CD4-positive, alpha-beta T cell (primary cell): Measurements from ENCODE around the gene MED15. TPM values are rescaled to one million over a fixed set of nuclear protein-coding genes. Genes with fewer than 3 reads are reported as not detected.

Experiments
- ATAC-seq: fragments of 200-7000 bp; cut with Tn5 transposase; one replicate; pipeline ENCODE4 v1.10.0; 2022; ENCODE audit warnings: mild to moderate bottlenecking; ENCODE audit not compliant: poor library complexity
- CTCF ChIA-PET: fragments of 350-600 bp; sonication (Branson Sonifier 250); formaldehyde crosslinking; loops from one replicate; lab custom pipeline; 2021; ENCODE audit warnings: antibody characterized with exemption, inconsistent platforms; lab: Charles Lee
- POLR2A ChIA-PET: fragments of 350-600 bp; sonication (Branson Sonifier 250); formaldehyde crosslinking; loops from one replicate; lab custom pipeline; 2021; ENCODE audit warnings: antibody characterized with exemption, inconsistent platforms; lab: Charles Lee
- DNase-seq, 14 experiments: peaks; one replicate each; pipeline ENCODE4 v3.0.0-alpha.2; 2013 to 2020; ENCODE audit warnings: mixed read lengths in 2 of 14
- H3K27ac ChIP-seq, 2 donors: one replicate each; pipeline versions ENCODE4 v1.5.1 to v1.7.0; 2013; ENCODE audit warnings: low read length in 2 of 2, low read depth in 1 of 2, mild to moderate bottlenecking in 1 of 2
- H3K27me3 ChIP-seq, 2 experiments: 1 replicate in 1 of 2; 2 replicates in 1 of 2; pipeline versions ENCODE4 v1.6.1 to v1.7.0; 2013; ENCODE audit warnings: low read length in 2 of 2, control low read depth in 1 of 2, mild to moderate bottlenecking in 1 of 2, moderate library complexity in 1 of 2; ENCODE audit not compliant: insufficient read depth in 2 of 2, control insufficient read depth in 1 of 2
- H3K36me3 ChIP-seq: one replicate; pipeline ENCODE4 v1.6.1; 2013; ENCODE audit warnings: low read length, control low read depth; ENCODE audit not compliant: insufficient read depth
- H3K4me1 ChIP-seq: one replicate; pipeline ENCODE4 v1.6.1; 2013; ENCODE audit warnings: low read length, control low read depth; ENCODE audit not compliant: insufficient read depth
- H3K4me3 ChIP-seq: one replicate; pipeline ENCODE4 v1.5.1; 2013; ENCODE audit warnings: mild to moderate bottlenecking, low read length, moderate library complexity
- H3K9me3 ChIP-seq, 2 experiments: 1 replicate in 1 of 2; 2 replicates in 1 of 2; pipeline versions ENCODE4 v1.6.1 to v1.7.0; 2013; ENCODE audit warnings: low read length in 2 of 2, mild to moderate bottlenecking in 2 of 2, control low read depth in 1 of 2, moderate library complexity in 1 of 2; ENCODE audit not compliant: control insufficient read depth in 1 of 2, insufficient read depth in 1 of 2
- H3K27ac Mint-ChIP-seq: one replicate; pipeline ENCODE4 v1.8.0; 2020; ENCODE audit warnings: mixed read lengths
- H3K27me3 Mint-ChIP-seq: one replicate; pipeline ENCODE4 v1.8.0; 2021; ENCODE audit warnings: mixed read lengths
- H3K36me3 Mint-ChIP-seq: one replicate; pipeline ENCODE4 v1.8.0; 2021; ENCODE audit warnings: low read depth, mixed read lengths
- H3K4me1 Mint-ChIP-seq: one replicate; pipeline ENCODE4 v1.8.0; 2021; ENCODE audit warnings: low read depth, mixed read lengths
- H3K4me3 Mint-ChIP-seq: one replicate; pipeline ENCODE4 v1.8.0; 2020; ENCODE audit warnings: mild to moderate bottlenecking, mixed read lengths
- H3K9me3 Mint-ChIP-seq: one replicate; pipeline ENCODE4 v1.8.0; 2020; ENCODE audit warnings: mixed read lengths
- intact Hi-C, 2 experiments: fragments of 100-400 bp; cut with DNase I in 1 of 2; cut with micrococcal nuclease in 1 of 2; formaldehyde crosslinking; loops; one replicate each; pipeline versions ENCODE4 v1.15.1 to v1.9.0; 2023 to 2025; cut with DNase I, micrococcal nuclease
- total RNA-seq, 174 experiments: library from RNA in 2 of 174; stranded (reverse) in 2 of 174; gene quantifications; one replicate each; pipeline ENCODE4 v1.2.3 and lab custom pipeline; 2021 to 2026
- TF ChIP-seq, protein P1 (sequence below): fragments of 200-600 bp; IDR thresholded peaks from one replicate; pipeline ENCODE4 v1.8.0; 2022; ENCODE audit warnings: antibody characterized with exemption, mild to moderate bottlenecking

The MED15 gene
- total RNA-seq, 2 experiments from 2014 or later = 181 to 191 TPM

GRCh38 chr22:20530368-20531153 lies 23.2 kb downstream of the MED15 start:
- H3K36me3 Mint-ChIP-seq = peaks cover 56% of the 10 kb centered on the region
- intact Hi-C loops = no loop called here
- ChIA-PET POLR2A (interaction anchor here (1.1 to 1.7 kb wide), 3 partner anchors 16 to 26 kb away, joined by 3 to 4 read pairs (median 3); no protein-coding TSS in a partner anchor), CTCF (no interaction called here)
- Histone ChIP-seq H3K4me1 (peaks cover 55% of the 10 kb centered on the region), H3K27me3 (no peaks in the 10 kb centered on the region), H3K9me3 (no peaks in the 10 kb centered on the region), H3K36me3 (peaks cover 54% of the 10 kb centered on the region), H3K4me3 (no peak overlapping the region), H3K27ac (peak overlapping the region in 1 of 2 donors; percentile 16)
- no peaks in the 10 kb centered on the region for H3K9me3 Mint-ChIP-seq
- H3K27ac Mint-ChIP-seq = peak overlapping the region; percentile 70
- peaks cover 69% of the 10 kb centered on the region for H3K4me1 Mint-ChIP-seq
- H3K4me3 Mint-ChIP-seq = no peak overlapping the region
- TF ChIP-seq, protein P1, sequence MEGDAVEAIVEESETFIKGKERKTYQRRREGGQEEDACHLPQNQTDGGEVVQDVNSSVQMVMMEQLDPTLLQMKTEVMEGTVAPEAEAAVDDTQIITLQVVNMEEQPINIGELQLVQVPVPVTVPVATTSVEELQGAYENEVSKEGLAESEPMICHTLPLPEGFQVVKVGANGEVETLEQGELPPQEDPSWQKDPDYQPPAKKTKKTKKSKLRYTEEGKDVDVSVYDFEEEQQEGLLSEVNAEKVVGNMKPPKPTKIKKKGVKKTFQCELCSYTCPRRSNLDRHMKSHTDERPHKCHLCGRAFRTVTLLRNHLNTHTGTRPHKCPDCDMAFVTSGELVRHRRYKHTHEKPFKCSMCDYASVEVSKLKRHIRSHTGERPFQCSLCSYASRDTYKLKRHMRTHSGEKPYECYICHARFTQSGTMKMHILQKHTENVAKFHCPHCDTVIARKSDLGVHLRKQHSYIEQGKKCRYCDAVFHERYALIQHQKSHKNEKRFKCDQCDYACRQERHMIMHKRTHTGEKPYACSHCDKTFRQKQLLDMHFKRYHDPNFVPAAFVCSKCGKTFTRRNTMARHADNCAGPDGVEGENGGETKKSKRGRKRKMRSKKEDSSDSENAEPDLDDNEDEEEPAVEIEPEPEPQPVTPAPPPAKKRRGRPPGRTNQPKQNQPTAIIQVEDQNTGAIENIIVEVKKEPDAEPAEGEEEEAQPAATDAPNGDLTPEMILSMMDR = no peak
- no peaks in the 10 kb centered on the region for H3K27me3 Mint-ChIP-seq
- no peak for ATAC-seq
- no peak for DNase-seq

DNA sequence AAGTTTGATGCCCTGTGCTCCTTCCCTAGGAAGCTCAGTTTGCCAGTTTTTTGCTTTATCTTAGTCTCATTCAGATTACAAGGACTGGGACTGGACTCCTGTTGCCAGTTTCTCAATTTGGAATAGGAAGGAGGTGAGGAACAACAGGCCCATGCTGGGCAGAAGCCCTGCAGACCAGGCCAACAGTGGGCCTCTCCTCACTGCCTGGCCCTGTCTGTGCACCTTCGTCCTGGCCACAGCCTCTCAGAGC lies 23.7 kb downstream of the MED15 start:
- peak overlapping the region; percentile 71 for H3K27ac Mint-ChIP-seq
- no peak for ATAC-seq
- intact Hi-C loops = no loop called here
- peaks cover 68% of the 10 kb centered on the region for H3K4me1 Mint-ChIP-seq
- CTCF ChIA-PET = no interaction called here
- TF ChIP-seq, protein P1 = no peak
- no peaks in the 10 kb centered on the region for H3K9me3 Mint-ChIP-seq
- POLR2A ChIA-PET = interaction anchor here (1.3 to 1.7 kb wide), 2 partner anchors 18 to 26 kb away, joined by 3 to 4 read pairs; no protein-coding TSS in a partner anchor
- H3K36me3 Mint-ChIP-seq = peaks cover 55% of the 10 kb centered on the region
- H3K27me3 Mint-ChIP-seq = no peaks in the 10 kb centered on the region
- Histone ChIP-seq H3K4me3 (no peak overlapping the region), H3K27ac (peak overlapping the region in 1 of 2 donors; percentile 16), H3K27me3 (no peaks in the 10 kb centered on the region), H3K36me3 (peaks cover 53% of the 10 kb centered on the region), H3K9me3 (no peaks in the 10 kb centered on the region), H3K4me1 (peaks cover 52% of the 10 kb centered on the region)
- no peak for DNase-seq
- no peak overlapping the region for H3K4me3 Mint-ChIP-seq

GRCh38 chr22:20531404-20532201 lies 24.2 kb downstream of the MED15 start:
- Mint-ChIP-seq H3K4me1 (peaks cover 67% of the 10 kb centered on the region), H3K27me3 (no peaks in the 10 kb centered on the region), H3K36me3 (peaks cover 54% of the 10 kb centered on the region), H3K4me3 (peak overlapping the region; percentile 58), H3K9me3 (no peaks in the 10 kb centered on the region), H3K27ac (peak overlapping the region; percentile 71)
- H3K27ac ChIP-seq = peak overlapping the region in 1 of 2 donors; percentile 16
- no peak overlapping the region for H3K4me3 ChIP-seq
- ATAC-seq (peak; percentile 58), DNase-seq (peak in 1 of 14 experiments; percentile 34)
- H3K4me1 ChIP-seq = peaks cover 55% of the 10 kb centered on the region
- intact Hi-C loops = no loop called here
- no peaks in the 10 kb centered on the region for H3K9me3 ChIP-seq
- peaks cover 52% of the 10 kb centered on the region for H3K36me3 ChIP-seq
- no peaks in the 10 kb centered on the region for H3K27me3 ChIP-seq
- CTCF ChIA-PET = interaction anchor here (1.3 kb wide), 1 partner anchor 33 kb away, joined by 4 read pairs; no protein-coding TSS in a partner anchor
- POLR2A ChIA-PET = interaction anchor here (1.1 to 1.7 kb wide), 4 partner anchors 18 to 26 kb away, joined by 3 to 10 read pairs (median 4); no protein-coding TSS in a partner anchor
- TF ChIP-seq, protein P1 = no peak
